HPDE6-E6E7 (cell line): ENCODE results near the gene RPL6.
"Not testable (repeated sequence)": the region's sequence is repeated elsewhere in the genome, so short reads cannot be mapped to it uniquely, and the experiment has no call there.

ENCODE experiments used
- DNase-seq: peaks from one replicate; pipeline ENCODE4 v3.0.0; 2011; ENCODE audit warnings: missing footprints; ENCODE audit errors: extremely low spot score

The RPL6 gene

GRCh38 chr12:112409064-112409905 lies at the start of gene RPL6:
Gene RPL6 (minus strand): TSS chr12:112409605. CDS start chr12:112408656, 949 bp downstream.
- peak; percentile 76 for DNase-seq

GRCh38 chr12:112458751-112459150 lies 49.3 kb upstream of the RPL6 start:
- DNase-seq = no peak

DNA sequence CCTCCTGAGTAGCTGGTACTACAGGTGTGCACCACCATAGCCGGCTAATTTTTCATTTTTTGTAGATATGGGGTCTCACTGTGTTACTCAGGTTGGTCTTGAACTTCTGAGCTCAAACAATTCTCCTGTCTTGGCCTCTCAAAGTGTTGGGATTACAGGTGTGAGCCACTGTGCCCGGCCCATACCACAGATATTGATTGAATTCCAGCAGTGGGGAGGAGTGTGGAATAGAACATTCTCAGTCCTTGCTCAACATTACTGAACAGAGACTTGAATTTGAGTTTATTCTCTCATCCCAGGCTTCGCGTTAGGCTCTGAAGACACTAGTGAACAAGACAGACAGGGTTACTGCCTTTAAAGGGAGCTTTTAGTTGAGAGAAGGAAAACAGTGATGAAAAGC lies 48.9 kb upstream of the RPL6 start:
- DNase-seq = no peak

GRCh38 chr12:112457142-112457541 lies 47.7 kb upstream of the RPL6 start:
- not testable (repeated sequence) for DNase-seq

DNA sequence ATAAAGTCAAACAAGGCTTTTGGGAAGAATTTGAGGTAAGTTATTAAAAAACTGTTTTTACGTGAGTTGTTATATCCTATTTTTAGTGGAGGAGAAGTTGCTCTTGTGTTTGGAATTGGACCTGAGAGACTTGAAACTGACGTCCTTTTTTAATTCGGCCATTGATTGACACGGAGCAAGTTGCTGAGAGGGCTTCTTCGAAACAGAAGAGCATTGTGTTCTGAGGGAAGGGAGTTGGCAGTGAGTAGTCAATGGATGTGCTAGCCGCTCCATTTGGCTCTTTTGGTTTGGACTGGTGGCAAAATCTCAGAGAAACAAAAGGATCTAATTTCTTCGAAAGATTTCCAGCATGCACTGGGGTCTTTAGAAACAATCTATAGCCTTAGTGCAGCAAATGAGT lies 46.6 kb upstream of the RPL6 start:
- DNase-seq = no peak

DNA sequence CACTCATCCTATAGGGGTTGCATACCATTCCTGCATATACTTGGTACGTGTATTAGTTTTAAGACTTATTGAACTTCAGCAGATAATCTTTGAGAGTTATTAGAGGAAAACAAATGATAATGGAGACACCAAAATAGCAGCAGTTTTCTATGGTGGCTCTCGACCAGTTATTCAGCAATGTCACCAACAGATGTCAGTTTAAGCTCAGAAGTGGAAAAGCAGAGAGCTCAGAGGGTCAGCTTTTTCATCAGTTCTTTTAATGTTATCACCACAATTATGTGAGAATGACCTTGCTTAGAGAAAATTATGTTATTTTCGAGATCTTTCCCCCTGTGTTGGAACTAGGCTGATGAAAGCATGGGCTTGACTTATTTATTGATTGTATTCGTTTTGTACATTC lies 41.3 kb upstream of the RPL6 start:
- no peak for DNase-seq

DNA sequence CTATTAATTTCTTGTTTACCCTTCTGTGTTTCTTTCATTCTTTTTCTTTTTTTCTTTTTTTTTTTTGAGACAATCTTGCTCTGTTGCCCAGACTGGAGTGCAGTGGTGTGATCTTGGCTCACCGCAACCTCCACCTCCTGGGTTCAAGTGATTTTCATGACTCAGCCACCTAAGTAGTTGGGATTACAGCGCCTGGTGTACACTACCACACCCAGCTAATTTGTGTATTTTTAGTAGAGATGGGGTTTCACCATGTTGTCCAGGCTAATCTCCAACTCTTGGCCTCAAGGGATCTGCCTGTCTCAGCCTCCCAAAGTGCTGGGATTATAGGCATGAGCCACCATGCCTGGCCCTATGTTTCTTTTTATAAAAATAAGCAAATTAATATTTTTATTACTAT lies 38.8 kb upstream of the RPL6 start:
- not testable (repeated sequence) for DNase-seq

DNA sequence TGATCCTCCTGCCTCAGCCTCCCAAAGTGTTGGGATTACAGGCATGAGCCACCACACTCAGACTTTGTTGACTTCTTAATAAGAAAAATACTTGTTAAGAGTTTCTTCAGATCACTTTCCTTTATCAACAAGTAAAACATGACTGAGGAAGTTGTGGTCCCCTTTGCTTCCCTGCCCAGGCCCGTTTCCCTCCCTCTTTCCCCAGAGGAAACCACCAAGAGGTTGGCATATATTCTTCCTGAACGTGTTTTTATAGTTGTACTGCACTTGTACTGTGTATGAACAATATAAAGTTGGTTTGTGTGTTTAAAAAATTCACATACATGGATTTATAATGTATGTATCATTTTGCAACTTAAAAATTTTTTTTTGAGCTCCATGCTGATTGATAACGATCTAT lies 37.7 kb upstream of the RPL6 start:
- DNase-seq = no peak

DNA sequence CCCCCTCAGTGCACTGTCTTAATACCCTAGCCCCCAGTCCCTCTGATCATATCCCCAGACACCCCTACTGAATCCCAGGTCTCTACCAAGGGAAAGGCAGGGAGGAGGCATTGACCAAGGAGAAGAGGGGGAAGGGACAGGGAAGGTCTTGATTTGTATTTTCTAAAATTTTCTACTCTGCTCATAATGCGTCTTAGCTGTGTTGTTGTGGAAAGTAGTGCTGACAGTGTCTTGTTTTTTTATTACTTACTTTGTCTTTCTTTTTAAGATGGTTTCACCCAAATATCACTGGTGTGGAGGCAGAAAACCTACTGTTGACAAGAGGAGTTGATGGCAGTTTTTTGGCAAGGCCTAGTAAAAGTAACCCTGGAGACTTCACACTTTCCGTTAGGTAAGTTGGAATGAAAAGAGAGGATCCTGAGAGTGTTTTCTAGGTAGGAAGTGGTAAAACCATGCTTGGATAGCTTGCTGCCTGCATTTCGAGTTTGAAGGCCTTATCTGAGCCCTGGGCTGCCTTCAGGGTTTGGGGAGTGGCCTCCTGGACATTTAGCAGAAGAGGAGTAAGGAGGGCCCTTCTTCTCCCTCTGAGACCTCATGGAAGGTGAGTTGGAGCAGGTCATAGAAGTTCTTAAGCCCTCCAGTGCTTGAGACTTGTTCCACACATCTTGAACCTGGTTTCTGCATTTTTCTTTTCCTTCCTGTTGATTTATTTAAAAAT lies 36.8 kb upstream of the RPL6 start:
- no peak for DNase-seq

DNA sequence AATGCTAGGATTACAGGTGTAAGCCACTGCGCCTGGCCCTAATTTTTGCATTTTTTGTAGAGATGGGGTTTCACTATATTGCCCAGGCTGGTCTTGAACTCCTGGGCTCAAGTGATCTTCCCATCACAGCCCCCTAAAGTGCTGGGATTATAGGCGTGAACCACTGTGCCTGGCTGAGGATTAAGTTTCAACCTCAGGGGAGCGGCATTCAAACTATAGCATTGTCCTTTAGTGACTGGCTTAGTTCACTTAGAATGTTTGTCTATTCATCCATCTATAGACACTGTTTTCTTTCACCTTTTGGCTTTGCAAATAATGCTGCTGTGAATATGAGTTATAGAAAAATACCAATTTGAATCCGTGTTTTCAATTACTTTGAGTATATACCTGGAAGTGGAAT lies 34.5 kb upstream of the RPL6 start:
- DNase-seq = no peak

- DNase-seq = not testable (repeated sequence)
These were observed 31.2 kb upstream of the RPL6 start for GRCh38 chr12:112440653-112441052.

GRCh38 chr12:112439769-112440168 lies 30.4 kb upstream of the RPL6 start:
- DNase-seq = no peak

DNA sequence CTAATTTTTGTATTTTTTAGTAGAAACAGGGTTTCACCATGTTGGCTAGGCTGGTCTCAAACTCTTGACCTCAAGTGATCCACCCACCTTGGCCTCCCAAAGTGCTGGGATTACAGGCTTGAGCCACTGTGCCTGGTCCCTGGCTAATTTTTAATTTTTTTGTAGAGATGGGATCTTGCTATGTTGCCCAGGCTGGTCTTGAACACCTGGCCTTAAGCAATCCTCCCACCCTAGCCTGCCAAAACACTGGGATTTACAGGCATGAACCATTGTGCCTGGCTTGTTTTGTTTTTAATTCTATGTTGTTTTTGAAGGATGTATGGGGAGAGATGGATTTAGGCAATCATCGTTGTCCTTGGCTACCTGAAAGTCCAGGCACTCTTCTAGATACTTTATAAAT lies 29.2 kb upstream of the RPL6 start:
- not testable (repeated sequence) for DNase-seq

GRCh38 chr12:112433551-112433950 lies 24.1 kb upstream of the RPL6 start:
- DNase-seq = no peak

DNA sequence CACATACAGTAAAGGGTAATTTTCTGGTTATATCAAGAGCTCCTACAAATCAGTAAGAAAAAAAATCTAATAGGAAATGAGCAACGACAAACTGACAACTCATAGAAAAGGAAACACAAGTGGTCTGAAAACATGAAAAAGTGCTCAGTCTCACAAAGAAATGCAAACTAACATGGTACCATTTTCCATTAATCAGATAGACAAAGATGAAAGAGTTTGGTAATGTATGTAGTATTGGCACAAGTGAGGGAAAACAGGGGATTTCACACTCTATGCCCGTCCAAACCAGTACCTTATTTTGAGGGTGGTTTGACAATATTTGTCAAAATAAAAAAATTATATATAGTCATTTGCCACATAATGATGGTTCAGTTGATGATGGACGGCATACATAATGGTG lies 22.6 kb upstream of the RPL6 start:
- DNase-seq = no peak

GRCh38 chr12:112430929-112431328 lies 21.5 kb upstream of the RPL6 start:
- no peak for DNase-seq

DNA sequence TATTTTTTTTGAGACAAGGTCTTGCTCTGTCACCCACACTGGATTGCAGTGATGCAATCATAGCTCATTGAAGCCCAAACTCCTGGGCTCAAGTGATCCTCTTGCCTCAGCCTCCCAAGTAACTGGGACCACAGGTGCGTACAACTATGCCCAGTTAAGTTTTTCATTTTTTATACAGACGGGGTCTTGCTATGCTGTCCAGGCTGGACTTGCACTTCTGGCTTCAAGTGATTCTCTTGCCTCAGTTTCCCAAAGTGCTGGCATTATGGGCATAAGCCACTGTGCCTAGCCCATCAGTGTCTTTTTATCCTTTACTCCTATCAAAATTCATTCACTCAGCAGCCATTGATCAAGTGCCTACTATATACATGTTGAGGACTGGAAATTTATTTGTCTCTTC lies 18.4 kb upstream of the RPL6 start:
- DNase-seq = no peak

GRCh38 chr12:112425582-112426382 lies 16.4 kb upstream of the RPL6 start:
- DNase-seq = no peak

- no peak for DNase-seq
These were observed 14.7 kb upstream of the RPL6 start for GRCh38 chr12:112424126-112424525.

GRCh38 chr12:112422531-112422930 lies 13.1 kb upstream of the RPL6 start:
- DNase-seq = no peak

DNA sequence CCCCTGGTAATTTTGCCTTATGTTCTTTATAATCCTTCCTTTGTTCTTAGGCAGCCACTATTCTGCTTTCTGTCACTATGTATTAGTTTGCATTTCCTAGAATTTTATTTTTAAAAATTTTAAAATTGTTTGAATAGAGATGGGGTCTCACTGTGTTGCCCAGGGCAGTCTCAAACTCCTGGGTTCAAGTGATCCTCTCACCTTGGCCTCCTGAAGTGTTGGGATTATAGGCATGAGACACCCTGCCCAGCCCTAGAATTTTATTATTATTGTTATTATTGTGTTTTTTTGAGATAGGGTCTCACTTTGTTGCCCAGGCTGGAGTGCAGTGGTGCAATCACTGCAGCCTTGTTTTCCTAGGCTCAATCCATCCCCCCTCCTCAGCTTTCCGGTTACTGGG lies 12.0 kb upstream of the RPL6 start:
- no peak for DNase-seq

DNA sequence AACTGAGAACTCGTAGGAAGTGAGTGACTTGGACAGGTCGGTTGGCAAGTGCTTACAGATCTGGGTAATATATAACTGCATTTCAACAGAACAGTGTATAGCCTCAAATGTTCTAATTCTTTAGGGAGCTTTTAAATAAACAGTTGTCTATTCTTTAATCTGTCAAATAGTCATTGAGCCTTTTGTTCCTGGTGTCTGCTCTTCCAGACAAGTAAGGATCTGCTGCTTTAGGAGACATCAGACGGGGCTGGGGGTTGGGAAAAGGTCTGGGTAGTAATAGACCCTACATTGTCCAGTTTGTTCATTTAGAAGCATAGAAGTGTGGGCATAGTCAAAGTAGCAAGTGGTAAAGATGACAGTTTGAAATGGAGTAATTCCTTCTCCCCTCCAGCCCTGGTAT lies 11.3 kb upstream of the RPL6 start:
- no peak for DNase-seq
